Sigmoid colon (tissue), 7 donors: ENCODE data around the gene STXBP5. TPM values are rescaled to one million over a fixed set of nuclear protein-coding genes. Genes with fewer than 3 reads are reported as not detected.

Experiments
- DNase-seq: peaks from one replicate; pipeline ENCODE4 v3.0.0-alpha.2; 2019
- H3K27ac ChIP-seq, 4 donors: fragments of 200-600 bp; sonication (generic); one replicate each; pipeline ENCODE4 v1.5.1; 2016 to 2019; ENCODE audit warnings: mild to moderate bottlenecking in 1 of 4
- H3K27me3 ChIP-seq, 3 donors: fragments of 200-600 bp; sonication (generic); one replicate each; pipeline ENCODE4 v1.5.1; 2019; ENCODE audit warnings: mild to moderate bottlenecking in 1 of 3
- H3K36me3 ChIP-seq, 4 donors: fragments of 200-600 bp; sonication (generic); one replicate each; pipeline ENCODE4 v1.5.1; 2016 to 2019
- H3K4me1 ChIP-seq, 4 donors: fragments of 200-600 bp; sonication (generic); one replicate each; pipeline ENCODE4 v1.5.1; 2017 to 2019
- H3K4me3 ChIP-seq, 4 donors: fragments of 200-600 bp; sonication (generic); one replicate each; pipeline ENCODE4 v1.5.1; 2017 to 2019; ENCODE audit warnings: mild to moderate bottlenecking in 2 of 4, moderate library complexity in 1 of 4
- H3K9me3 ChIP-seq, 4 donors: fragments of 200-600 bp in 3 of 4; sonication (generic) in 3 of 4; one replicate each; pipeline versions ENCODE4 v1.5.1 to v1.6.1; 2013 to 2019
- EP300 ChIP-seq, 4 donors: sonication (generic); formaldehyde crosslinking; IDR thresholded peaks; one replicate each; pipeline ENCODE4 v1.6.1; 2017; ENCODE audit warnings: antibody characterized with exemption in 4 of 4
- POLR2A ChIP-seq, 2 donors: fragments of 450-650 bp; IDR thresholded peaks; one replicate each; pipeline ENCODE4 v1.6.1; 2016; ENCODE audit warnings: antibody characterized with exemption in 2 of 2, mild to moderate bottlenecking in 2 of 2, moderate library complexity in 2 of 2
- POLR2AphosphoS5 ChIP-seq, 4 donors: sonication (generic); formaldehyde crosslinking; IDR thresholded peaks; one replicate each; pipeline ENCODE4 v1.6.1; 2017; ENCODE audit warnings: antibody characterized with exemption in 4 of 4
- WGBS, 2 donors: extraction: QIAGEN DNeasy Blood & Tissue Kit; methylation state at CpG; one replicate each; pipeline ENCODE4 v1.1.7; 2013; 5-methylcytosine and 5-hydroxymethylcytosine counted together
- intact Hi-C: fragments of 100-400 bp; cut with DNase I; formaldehyde crosslinking; loops from one replicate; pipeline ENCODE4 v1.15.1; 2023
- polyA plus RNA-seq, 3 donors: library from polyadenylated mRNA; stranded (reverse); fragments of 200-250 nt; gene quantifications; one replicate each; pipeline ENCODE4 v1.2.3, GENCODE V29; 2013
- total RNA-seq, 4 donors: library from RNA; depleted of rRNA; stranded (reverse); fragments of >200 nt; gene quantifications; one replicate each; pipeline ENCODE4 v1.1.0, GENCODE V29; 2016
- TF ChIP-seq, protein P1 (sequence below), 4 experiments: fragments of 450-650 bp in 3 of 4; fragments of 200-600 bp in 1 of 4; IDR thresholded peaks; one replicate each; pipeline ENCODE4 v1.5.1; 2016 to 2019; ENCODE audit warnings: antibody characterized with exemption in 4 of 4, mild to moderate bottlenecking in 3 of 4, moderate library complexity in 2 of 4
- donor health status: healthy with polysubstance abuse.
- donor health status: Bipolar disorder and iron deficiency.
- donor health status: healthy.

The STXBP5 gene
- total and polyA plus RNA-seq, 7 donors = 16.0 to 34.3 (median 24.2) TPM

DNA sequence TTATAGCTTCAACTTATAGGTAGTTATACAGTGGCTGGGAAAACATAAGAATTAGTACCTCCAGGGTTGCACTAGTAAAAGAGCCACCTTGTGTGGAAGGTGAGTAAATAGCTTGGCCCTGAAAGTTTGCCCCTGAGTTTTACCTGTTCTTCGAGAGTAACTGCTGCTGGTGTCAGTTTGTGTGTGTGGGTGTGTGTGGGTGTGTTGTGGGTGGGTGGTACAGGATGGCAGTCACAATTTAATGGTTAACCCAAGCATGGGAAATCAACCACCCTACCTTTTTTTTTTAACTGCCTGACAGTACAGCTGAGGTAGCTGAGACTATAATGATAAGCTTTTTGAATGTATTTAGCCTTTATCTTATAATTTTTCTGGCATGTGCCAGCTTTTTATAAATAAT is 137.3 kb downstream of the STXBP5 start:
- no peaks in the 10 kb centered on the region for H3K4me1 ChIP-seq
- no peaks in the 10 kb centered on the region for H3K9me3 ChIP-seq
- DNase-seq = no peak
- H3K4me3 ChIP-seq = no peak overlapping the region
- peaks cover 0 to 25% (median 0%) of the 10 kb centered on the region in 4 donors for H3K36me3 ChIP-seq
- no peak for TF ChIP-seq EP300 (IDR thresholded peaks at IDR 0.05)
- TF ChIP-seq POLR2AphosphoS5 (IDR thresholded peaks at IDR 0.05) = no peak
- TF ChIP-seq, protein P1, sequence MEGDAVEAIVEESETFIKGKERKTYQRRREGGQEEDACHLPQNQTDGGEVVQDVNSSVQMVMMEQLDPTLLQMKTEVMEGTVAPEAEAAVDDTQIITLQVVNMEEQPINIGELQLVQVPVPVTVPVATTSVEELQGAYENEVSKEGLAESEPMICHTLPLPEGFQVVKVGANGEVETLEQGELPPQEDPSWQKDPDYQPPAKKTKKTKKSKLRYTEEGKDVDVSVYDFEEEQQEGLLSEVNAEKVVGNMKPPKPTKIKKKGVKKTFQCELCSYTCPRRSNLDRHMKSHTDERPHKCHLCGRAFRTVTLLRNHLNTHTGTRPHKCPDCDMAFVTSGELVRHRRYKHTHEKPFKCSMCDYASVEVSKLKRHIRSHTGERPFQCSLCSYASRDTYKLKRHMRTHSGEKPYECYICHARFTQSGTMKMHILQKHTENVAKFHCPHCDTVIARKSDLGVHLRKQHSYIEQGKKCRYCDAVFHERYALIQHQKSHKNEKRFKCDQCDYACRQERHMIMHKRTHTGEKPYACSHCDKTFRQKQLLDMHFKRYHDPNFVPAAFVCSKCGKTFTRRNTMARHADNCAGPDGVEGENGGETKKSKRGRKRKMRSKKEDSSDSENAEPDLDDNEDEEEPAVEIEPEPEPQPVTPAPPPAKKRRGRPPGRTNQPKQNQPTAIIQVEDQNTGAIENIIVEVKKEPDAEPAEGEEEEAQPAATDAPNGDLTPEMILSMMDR (IDR thresholded peaks at IDR 0.05) = no peak
- no peak for TF ChIP-seq POLR2A (IDR thresholded peaks at IDR 0.05)
- 6 to 67% methylated on average over 1 of the region's 1 CpG for WGBS, 2 donors
- intact Hi-C loops = no loop called here
- no peak overlapping the region for H3K27ac ChIP-seq
- no peaks in the 10 kb centered on the region for H3K27me3 ChIP-seq

DNA sequence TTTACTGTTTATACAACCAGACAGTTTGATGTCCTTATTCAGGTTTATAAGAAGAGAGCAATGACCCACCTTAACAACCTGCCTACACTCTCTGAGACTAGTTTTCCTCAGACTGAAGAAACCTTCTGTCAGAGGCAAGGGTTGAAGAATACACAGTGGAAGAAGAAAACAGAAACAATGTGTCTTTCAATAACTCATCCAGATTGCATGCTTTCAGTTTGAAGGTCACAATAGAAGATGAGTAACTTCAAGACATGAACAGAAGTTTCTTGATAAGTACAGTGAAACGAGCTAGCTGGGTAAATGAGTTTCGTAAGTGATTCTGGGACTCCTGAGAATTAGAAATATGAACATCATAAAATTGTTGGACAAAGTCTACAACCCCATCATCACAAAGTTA is 141.7 kb downstream of the STXBP5 start:
- H3K9me3 ChIP-seq = no peaks in the 10 kb centered on the region
- DNase-seq = no peak
- peaks cover 0 to 17% (median 0%) of the 10 kb centered on the region in 4 donors for H3K36me3 ChIP-seq
- TF ChIP-seq, protein P1 (IDR thresholded peaks at IDR 0.05) = no peak
- TF ChIP-seq POLR2AphosphoS5 (IDR thresholded peaks at IDR 0.05) (no peak), EP300 (IDR thresholded peaks at IDR 0.05) (no peak), POLR2A (IDR thresholded peaks at IDR 0.05) (no peak)
- 74 to 88% methylated on average over 2 of the region's 2 CpGs for WGBS, 2 donors
- no peaks in the 10 kb centered on the region for H3K27me3 ChIP-seq
- intact Hi-C loops = no loop called here
- H3K4me3 ChIP-seq = no peak overlapping the region
- no peaks in the 10 kb centered on the region for H3K4me1 ChIP-seq
- H3K27ac ChIP-seq = no peak overlapping the region

DNA sequence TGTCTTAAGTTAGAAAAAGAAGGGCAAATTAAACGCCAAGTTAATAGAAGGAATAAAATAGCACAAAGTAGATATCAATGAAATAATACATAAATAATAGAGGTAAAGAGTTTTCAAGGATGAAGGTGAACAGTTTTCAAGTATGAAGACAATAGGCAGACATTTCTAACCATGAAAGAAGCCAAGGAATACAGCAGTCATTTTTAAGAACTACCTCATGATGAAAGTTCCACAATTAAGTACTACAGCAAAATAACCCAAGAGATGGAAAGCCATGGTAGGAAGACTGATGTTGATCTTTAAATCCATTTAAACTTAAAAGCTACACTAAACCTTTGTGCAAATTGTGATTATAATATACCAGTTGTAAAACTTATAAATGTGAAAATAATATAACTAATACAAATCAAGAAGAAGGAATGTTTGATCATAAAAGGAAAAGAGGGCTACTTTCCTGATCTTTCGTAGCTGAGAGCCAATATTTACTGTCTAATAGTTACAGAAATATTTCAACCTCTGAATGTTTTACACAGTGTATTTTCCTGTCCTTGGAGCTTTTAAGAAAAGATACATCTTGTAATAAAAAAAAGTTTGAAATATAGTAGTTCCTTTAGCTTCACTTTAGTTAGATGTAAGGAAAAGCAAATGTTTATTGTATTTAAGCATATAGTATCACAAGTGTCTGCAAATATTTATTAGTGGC is 143.1 kb downstream of the STXBP5 start:
- no peaks in the 10 kb centered on the region for H3K27me3 ChIP-seq
- H3K36me3 ChIP-seq = peaks cover 0 to 17% (median 0%) of the 10 kb centered on the region in 4 donors
- intact Hi-C loops = no loop called here
- no peak overlapping the region for H3K4me3 ChIP-seq
- no peaks in the 10 kb centered on the region for H3K9me3 ChIP-seq
- DNase-seq = no peak
- TF ChIP-seq, protein P1 (IDR thresholded peaks at IDR 0.05) = no peak
- TF ChIP-seq EP300 (IDR thresholded peaks at IDR 0.05) (no peak), POLR2AphosphoS5 (IDR thresholded peaks at IDR 0.05) (no peak), POLR2A (IDR thresholded peaks at IDR 0.05) (no peak)
- H3K4me1 ChIP-seq = no peaks in the 10 kb centered on the region
- H3K27ac ChIP-seq = no peak overlapping the region
- 94 to 98% methylated on average over 2 of the region's 2 CpGs for WGBS, 2 donors

DNA sequence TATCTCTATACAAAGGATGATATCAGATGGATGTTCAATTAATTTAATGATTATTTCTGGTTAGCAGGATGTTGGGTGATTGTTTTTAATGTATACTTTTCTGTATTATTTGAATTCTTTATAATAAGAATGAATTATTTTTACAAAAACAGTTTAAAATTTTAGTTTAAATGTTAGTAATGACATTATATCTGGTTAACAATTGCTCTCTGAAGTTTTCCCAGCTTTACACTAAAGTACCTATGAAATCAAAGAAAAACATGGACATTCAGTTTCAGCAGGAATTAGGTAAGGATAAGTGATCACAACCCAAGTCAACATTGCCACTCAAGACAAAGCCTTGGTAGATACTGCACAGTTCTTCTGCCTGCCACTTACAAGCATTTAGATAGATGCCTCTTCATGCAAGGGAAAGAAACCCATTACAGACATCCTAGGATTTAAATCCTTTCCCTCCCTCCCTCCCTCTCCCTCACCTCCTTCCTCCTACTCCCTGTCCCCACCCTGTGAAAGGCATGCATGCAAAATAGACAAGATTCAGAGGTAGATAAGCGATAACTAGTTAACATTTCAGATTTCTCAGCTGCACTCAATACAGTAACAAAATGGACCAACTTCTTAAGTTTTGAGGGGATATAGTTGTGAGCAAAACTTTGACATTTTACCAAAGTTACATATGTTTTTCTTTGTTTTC is 143.8 kb downstream of the STXBP5 start:
- no peak overlapping the region for H3K27ac ChIP-seq
- H3K4me1 ChIP-seq = no peaks in the 10 kb centered on the region
- H3K4me3 ChIP-seq = no peak overlapping the region
- WGBS, 2 donors = 95 to 100% methylated on average over 1 of the region's 1 CpG
- intact Hi-C loops = no loop called here
- no peaks in the 10 kb centered on the region for H3K9me3 ChIP-seq
- H3K36me3 ChIP-seq = peaks cover 0 to 17% (median 0%) of the 10 kb centered on the region in 4 donors
- TF ChIP-seq POLR2A (IDR thresholded peaks at IDR 0.05) (no peak), POLR2AphosphoS5 (IDR thresholded peaks at IDR 0.05) (no peak), EP300 (IDR thresholded peaks at IDR 0.05) (no peak)
- TF ChIP-seq, protein P1 (IDR thresholded peaks at IDR 0.05) = no peak
- DNase-seq = no peak
- no peaks in the 10 kb centered on the region for H3K27me3 ChIP-seq
